ENCODE measurements around the gene IL17A. TPM values are rescaled to one million over a fixed set of nuclear protein-coding genes. Genes with fewer than 3 reads are reported as not detected.
"Not testable (repeated sequence)": the region's sequence is repeated elsewhere in the genome, so short reads cannot be mapped to it uniquely, and the experiment has no call there.

The IL17A gene
- total and polyA plus RNA-seq, 5 donors from 2014 or later: 0.17 to 0.25 TPM; not detected in 3

DNA sequence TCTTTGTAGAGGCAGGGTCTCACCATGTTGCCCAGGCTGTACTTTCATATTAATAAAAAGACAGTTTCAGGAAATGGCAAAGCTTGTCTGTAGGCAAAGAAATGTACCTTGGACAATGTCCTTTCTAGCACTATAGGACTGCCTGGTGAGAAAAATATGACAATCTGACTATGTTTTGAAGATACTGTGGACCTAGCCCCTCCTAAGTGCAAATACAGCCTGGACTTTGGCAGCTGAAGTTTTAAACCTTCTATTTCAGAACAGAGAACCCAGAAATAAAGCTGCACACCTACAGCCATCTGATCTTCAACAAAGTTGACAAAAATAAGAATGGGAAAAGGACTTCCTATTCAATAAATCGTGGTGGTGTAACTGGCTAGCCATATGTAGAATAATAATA, 18.9 kb upstream of the IL17A start:
- no peaks in the 10 kb centered on the region for H3K4me1 Mint-ChIP-seq
- no peak overlapping the region for H3K27ac Mint-ChIP-seq
- H3K27me3 Mint-ChIP-seq: peaks cover 65% of the 10 kb centered on the region

DNA sequence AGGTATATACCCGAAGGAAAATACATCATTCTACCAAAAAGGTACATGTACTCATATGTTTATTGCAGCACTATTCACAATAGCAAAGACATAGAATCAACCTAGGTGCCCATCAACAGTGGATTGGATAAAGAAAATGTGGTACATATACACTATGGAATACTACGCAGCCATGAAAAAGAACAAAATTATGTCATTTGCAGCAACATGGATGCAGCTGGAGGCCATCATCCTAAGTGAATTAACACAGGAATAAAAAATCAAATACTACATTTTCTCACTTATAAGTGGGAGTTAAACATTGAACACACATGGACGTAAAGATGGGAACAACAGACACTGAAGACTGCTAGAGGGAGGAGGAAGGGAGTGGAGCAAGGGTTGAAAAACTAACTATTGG, 17.8 kb upstream of the IL17A start:
- not testable (repeated sequence) for ATAC-seq (ENCODE audit: low read depth in 2 of 2); H3K4me1 Mint-ChIP-seq; H3K4me1 ChIP-seq (ENCODE audit: control insufficient read depth, insufficient read depth, low read length, poor library complexity, severe bottlenecking); H3K27ac ChIP-seq (ENCODE audit: insufficient read depth, low read length, poor library complexity, severe bottlenecking); H3K4me3 Mint-ChIP-seq; H3K36me3 Mint-ChIP-seq; H3K9me3 Mint-ChIP-seq; H3K36me3 ChIP-seq (ENCODE audit: control insufficient read depth, insufficient read depth, low read length); DNase-seq; H3K9me3 ChIP-seq (ENCODE audit: control insufficient read depth in 2 of 2, low read length in 2 of 2); H3K27ac Mint-ChIP-seq; H3K27me3 ChIP-seq (ENCODE audit: control insufficient read depth, insufficient read depth, low read length); H3K4me3 ChIP-seq (ENCODE audit: low read depth, low read length)
- peaks cover 65% of the 10 kb centered on the region for H3K27me3 Mint-ChIP-seq

More for the DNA sequence above, 18.9 kb upstream of the IL17A start:
- Histone ChIP-seq H3K4me3 (ENCODE audit: low read depth, low read length) (no peak overlapping the region), H3K4me1 (ENCODE audit: control insufficient read depth, insufficient read depth, low read length, poor library complexity, severe bottlenecking) (no peaks in the 10 kb centered on the region), H3K36me3 (ENCODE audit: control insufficient read depth, insufficient read depth, low read length) (no peaks in the 10 kb centered on the region), H3K27ac (ENCODE audit: insufficient read depth, low read length, poor library complexity, severe bottlenecking) (no peak overlapping the region), H3K9me3 (ENCODE audit: control insufficient read depth in 2 of 2, low read length in 2 of 2) (no peaks in the 10 kb centered on the region), H3K27me3 (ENCODE audit: control insufficient read depth, insufficient read depth, low read length) (peaks cover 5% of the 10 kb centered on the region)
- no peak overlapping the region for H3K4me3 Mint-ChIP-seq
- peaks cover 0 to 2% (median 0%) of the 10 kb centered on the region in 7 donors for H3K9me3 Mint-ChIP-seq
- ATAC-seq (ENCODE audit: low read depth in 2 of 2) (no peak), DNase-seq (no peak)
- H3K36me3 Mint-ChIP-seq: no peaks in the 10 kb centered on the region

DNA sequence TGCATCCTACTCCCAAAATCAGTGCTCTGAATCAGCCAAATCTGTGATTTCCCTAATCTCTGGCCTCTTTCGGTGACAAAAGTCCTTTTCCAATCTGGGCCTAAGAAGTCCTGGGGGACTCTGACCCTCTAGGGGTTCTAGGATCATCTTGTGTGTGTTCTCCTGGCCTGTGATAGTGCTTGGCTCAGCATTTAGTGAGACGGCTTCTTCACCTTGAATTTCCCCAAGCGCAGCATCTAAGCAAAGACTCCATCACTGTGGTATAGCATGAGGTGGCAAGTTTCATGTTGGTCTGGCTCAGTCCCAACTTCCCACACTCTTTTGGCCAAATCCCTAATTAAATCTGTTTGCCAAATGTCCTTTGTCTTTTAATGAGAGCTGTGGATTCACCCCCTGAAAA, 12.1 kb upstream of the IL17A start:
- no peak overlapping the region for H3K27ac Mint-ChIP-seq
- H3K36me3 ChIP-seq (ENCODE audit: control insufficient read depth, insufficient read depth, low read length): no peaks in the 10 kb centered on the region
- peaks cover 12% of the 10 kb centered on the region for H3K27me3 ChIP-seq (ENCODE audit: control insufficient read depth, insufficient read depth, low read length)
- no peak overlapping the region for H3K4me3 ChIP-seq (ENCODE audit: low read depth, low read length)
- H3K27me3 Mint-ChIP-seq: peaks cover 37% of the 10 kb centered on the region
- ATAC-seq (ENCODE audit: low read depth in 2 of 2) (no peak), DNase-seq (no peak)
- peaks cover 0 to 3% (median 0%) of the 10 kb centered on the region in 7 donors for H3K9me3 Mint-ChIP-seq
- H3K4me1 ChIP-seq (ENCODE audit: control insufficient read depth, insufficient read depth, low read length, poor library complexity, severe bottlenecking): no peaks in the 10 kb centered on the region
- no peak overlapping the region for H3K4me3 Mint-ChIP-seq
- no peaks in the 10 kb centered on the region for H3K9me3 ChIP-seq (ENCODE audit: control insufficient read depth in 2 of 2, low read length in 2 of 2)
- no peaks in the 10 kb centered on the region for H3K36me3 Mint-ChIP-seq
- H3K27ac ChIP-seq (ENCODE audit: insufficient read depth, low read length, poor library complexity, severe bottlenecking): no peak overlapping the region
- no peaks in the 10 kb centered on the region for H3K4me1 Mint-ChIP-seq

GRCh38 chr6:52176550-52176949, 9.6 kb upstream of the IL17A start:
- no peak for ATAC-seq (ENCODE audit: low read depth in 2 of 2)
- no peaks in the 10 kb centered on the region for H3K36me3 Mint-ChIP-seq
- H3K36me3 ChIP-seq (ENCODE audit: control insufficient read depth, insufficient read depth, low read length): no peaks in the 10 kb centered on the region
- no peaks in the 10 kb centered on the region for H3K9me3 ChIP-seq (ENCODE audit: control insufficient read depth in 2 of 2, low read length in 2 of 2)
- no peak overlapping the region for H3K27ac Mint-ChIP-seq
- H3K27me3 Mint-ChIP-seq: peaks cover 27% of the 10 kb centered on the region
- H3K27ac ChIP-seq (ENCODE audit: insufficient read depth, low read length, poor library complexity, severe bottlenecking): no peak overlapping the region
- H3K4me1 Mint-ChIP-seq: peaks cover 0 to 10% (median 0%) of the 10 kb centered on the region in 4 donors
- H3K4me3 Mint-ChIP-seq: no peak overlapping the region
- no peak for DNase-seq
- no peak overlapping the region for H3K4me3 ChIP-seq (ENCODE audit: low read depth, low read length)
- H3K4me1 ChIP-seq (ENCODE audit: control insufficient read depth, insufficient read depth, low read length, poor library complexity, severe bottlenecking): no peaks in the 10 kb centered on the region
- peaks cover 16% of the 10 kb centered on the region for H3K27me3 ChIP-seq (ENCODE audit: control insufficient read depth, insufficient read depth, low read length)
- H3K9me3 Mint-ChIP-seq: peaks cover 0 to 3% (median 0%) of the 10 kb centered on the region in 7 donors

DNA sequence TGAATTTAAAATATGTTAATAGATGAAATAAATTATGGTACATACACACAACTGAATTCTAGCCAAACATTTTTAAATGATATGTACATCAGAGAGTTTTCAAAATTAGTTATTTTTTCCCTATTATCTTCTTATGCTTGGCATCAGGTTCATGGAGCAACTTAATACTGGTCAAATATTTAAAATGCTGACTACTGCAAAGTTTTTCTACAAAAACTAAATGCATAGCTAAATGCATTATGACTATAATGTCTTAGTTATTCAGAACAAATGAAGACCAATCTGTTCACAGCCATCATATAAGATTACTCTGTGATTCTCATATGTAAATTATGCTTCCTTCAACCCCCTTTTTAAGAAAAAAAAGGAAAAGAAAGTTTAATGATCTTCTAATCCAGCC, 8.2 kb upstream of the IL17A start:
- no peaks in the 10 kb centered on the region for H3K36me3 ChIP-seq (ENCODE audit: control insufficient read depth, insufficient read depth, low read length)
- H3K4me3 ChIP-seq (ENCODE audit: low read depth, low read length): no peak overlapping the region
- no peak overlapping the region for H3K27ac ChIP-seq (ENCODE audit: insufficient read depth, low read length, poor library complexity, severe bottlenecking)
- peaks cover 0 to 10% (median 0%) of the 10 kb centered on the region in 4 donors for H3K4me1 Mint-ChIP-seq
- no peaks in the 10 kb centered on the region for H3K4me1 ChIP-seq (ENCODE audit: control insufficient read depth, insufficient read depth, low read length, poor library complexity, severe bottlenecking)
- DNase-seq: no peak
- no peak for ATAC-seq (ENCODE audit: low read depth in 2 of 2)
- no peak overlapping the region for H3K27ac Mint-ChIP-seq
- peaks cover 27% of the 10 kb centered on the region for H3K27me3 Mint-ChIP-seq
- no peaks in the 10 kb centered on the region for H3K36me3 Mint-ChIP-seq
- peaks cover 0 to 3% (median 0%) of the 10 kb centered on the region in 7 donors for H3K9me3 Mint-ChIP-seq
- peaks cover 19% of the 10 kb centered on the region for H3K27me3 ChIP-seq (ENCODE audit: control insufficient read depth, insufficient read depth, low read length)
- no peak overlapping the region for H3K4me3 Mint-ChIP-seq
- H3K9me3 ChIP-seq (ENCODE audit: control insufficient read depth in 2 of 2, low read length in 2 of 2): no peaks in the 10 kb centered on the region

GRCh38 chr6:52180787-52181558, 5.2 kb upstream of the IL17A start:
- DNase-seq: no peak
- Histone ChIP-seq H3K27ac (ENCODE audit: insufficient read depth, low read length, poor library complexity, severe bottlenecking) (no peak overlapping the region), H3K9me3 (ENCODE audit: control insufficient read depth in 2 of 2, low read length in 2 of 2) (no peaks in the 10 kb centered on the region), H3K36me3 (ENCODE audit: control insufficient read depth, insufficient read depth, low read length) (no peaks in the 10 kb centered on the region), H3K4me1 (ENCODE audit: control insufficient read depth, insufficient read depth, low read length, poor library complexity, severe bottlenecking) (no peaks in the 10 kb centered on the region), H3K4me3 (ENCODE audit: low read depth, low read length) (no peak overlapping the region), H3K27me3 (ENCODE audit: control insufficient read depth, insufficient read depth, low read length) (peaks cover 18% of the 10 kb centered on the region)
- peaks cover 0 to 10% (median 0%) of the 10 kb centered on the region in 4 donors for H3K4me1 Mint-ChIP-seq
- H3K36me3 Mint-ChIP-seq: no peaks in the 10 kb centered on the region
- no peak for ATAC-seq (ENCODE audit: low read depth in 2 of 2)
- no peaks in the 10 kb centered on the region for H3K9me3 Mint-ChIP-seq
- no peak overlapping the region for H3K4me3 Mint-ChIP-seq
- no peak overlapping the region for H3K27ac Mint-ChIP-seq
- H3K27me3 Mint-ChIP-seq: peaks cover 29% of the 10 kb centered on the region

- peaks cover 24% of the 10 kb centered on the region for H3K27me3 Mint-ChIP-seq
- Histone ChIP-seq H3K27ac (ENCODE audit: insufficient read depth, low read length, poor library complexity, severe bottlenecking) (no peak overlapping the region), H3K9me3 (ENCODE audit: control insufficient read depth in 2 of 2, low read length in 2 of 2) (no peaks in the 10 kb centered on the region), H3K4me1 (ENCODE audit: control insufficient read depth, insufficient read depth, low read length, poor library complexity, severe bottlenecking) (no peaks in the 10 kb centered on the region), H3K36me3 (ENCODE audit: control insufficient read depth, insufficient read depth, low read length) (no peaks in the 10 kb centered on the region), H3K4me3 (ENCODE audit: low read depth, low read length) (no peak overlapping the region), H3K27me3 (ENCODE audit: control insufficient read depth, insufficient read depth, low read length) (peaks cover 19% of the 10 kb centered on the region)
- H3K27ac Mint-ChIP-seq: no peak overlapping the region
- H3K4me3 Mint-ChIP-seq: no peak overlapping the region
- ATAC-seq (ENCODE audit: low read depth in 2 of 2) (no peak), DNase-seq (no peak)
- no peaks in the 10 kb centered on the region for H3K36me3 Mint-ChIP-seq
- H3K4me1 Mint-ChIP-seq: peaks cover 0 to 10% (median 0%) of the 10 kb centered on the region in 4 donors
- peaks cover 0 to 3% (median 0%) of the 10 kb centered on the region in 7 donors for H3K9me3 Mint-ChIP-seq
Observed at GRCh38 chr6:52183131-52183713, 3.0 kb upstream of the IL17A start.

GRCh38 chr6:52186480-52186879, 305 bp downstream of the IL17A start:
- peaks cover 17% of the 10 kb centered on the region for H3K27me3 Mint-ChIP-seq
- no peaks in the 10 kb centered on the region for H3K36me3 ChIP-seq (ENCODE audit: control insufficient read depth, insufficient read depth, low read length)
- peaks cover 0 to 3% (median 0%) of the 10 kb centered on the region in 7 donors for H3K9me3 Mint-ChIP-seq
- ATAC-seq (ENCODE audit: low read depth in 2 of 2) (no peak), DNase-seq (no peak)
- peaks cover 14% of the 10 kb centered on the region for H3K27me3 ChIP-seq (ENCODE audit: control insufficient read depth, insufficient read depth, low read length)
- H3K4me3 Mint-ChIP-seq: no peak overlapping the region
- H3K27ac Mint-ChIP-seq: no peak overlapping the region
- H3K4me3 ChIP-seq (ENCODE audit: low read depth, low read length): no peak overlapping the region
- no peaks in the 10 kb centered on the region for H3K4me1 Mint-ChIP-seq
- no peaks in the 10 kb centered on the region for H3K9me3 ChIP-seq (ENCODE audit: control insufficient read depth in 2 of 2, low read length in 2 of 2)
- H3K27ac ChIP-seq (ENCODE audit: insufficient read depth, low read length, poor library complexity, severe bottlenecking): no peak overlapping the region
- no peaks in the 10 kb centered on the region for H3K36me3 Mint-ChIP-seq
- H3K4me1 ChIP-seq (ENCODE audit: control insufficient read depth, insufficient read depth, low read length, poor library complexity, severe bottlenecking): no peaks in the 10 kb centered on the region

All from CD4-positive, CD25-positive, alpha-beta regulatory T cell (primary cell).